GM12878 (cell line): ENCODE measurements around the gene LCN1. TPM values are rescaled to one million over a fixed set of nuclear protein-coding genes. Genes with fewer than 3 reads are reported as not detected.

Experiments used
- ATAC-seq: fragments of 200-7000 bp; cut with Tn5 transposase; 3 replicates; pipeline ENCODE4 v1.9.1; 2020; ENCODE audit warnings: mild to moderate bottlenecking, moderate library complexity
- BruUV-seq: library from RNA; stranded (reverse); fragments of 400-500 nt; replicated peaks from 2 replicates; lab custom pipeline; 2021; lab: Mats Ljungman, UMichigan
- CTCF ChIA-PET: fragments of 300-600 bp; sonication (Branson Sonifier 250); formaldehyde crosslinking; extraction: SDS; loops from one replicate; lab custom pipeline; 2021; ENCODE audit warnings: inconsistent platforms; lab: Yijun Ruan, JAX
- POLR2A ChIA-PET: fragments of 350-600 bp; formaldehyde crosslinking; extraction: SDS; loops from one replicate; lab custom pipeline; 2021; ENCODE audit warnings: inconsistent platforms; lab: Charles Lee
- RAD21 ChIA-PET: fragments of 300-600 bp; sonication (Branson Sonifier 250); formaldehyde crosslinking; loops from one replicate; lab custom pipeline; 2023; ENCODE audit warnings: antibody characterized with exemption; ENCODE audit not compliant: unreplicated experiment; lab: Charles Lee
- SMC1A ChIA-PET: fragments of 300-600 bp; sonication (Branson Sonifier 250); formaldehyde crosslinking; loops from one replicate; lab custom pipeline; 2023; ENCODE audit not compliant: unreplicated experiment, uncharacterized antibody; lab: Charles Lee
- DNase-seq: peaks from one replicate; pipeline ENCODE4 v3.0.0-alpha.2; 2011; ENCODE audit warnings: low read depth, low spot score
- FAIRE-seq: peaks from 3 replicates; lab custom pipeline; 2011; peaks lifted over from hg19 to GRCh38; lab: Jason Lieb, UNC
- H2AFZ ChIP-seq: 2 replicates; pipeline ENCODE4 v1.6.0; 2011; ENCODE audit warnings: low read depth, low read length, control low read depth; ENCODE audit not compliant: control insufficient read depth
- H3K27ac ChIP-seq: 2 replicates; pipeline ENCODE4 v1.5.1; 2011; ENCODE audit warnings: control low read depth; ENCODE audit not compliant: control insufficient read depth, insufficient read depth
- H3K27me3 ChIP-seq, 2 experiments: replicated peaks in 1 of 2; 2 replicates each; pipeline versions ENCODE4 v1.6.0 to v1.6.1; 2011; ENCODE audit warnings: low read length in 1 of 2; ENCODE audit not compliant: control insufficient read depth in 2 of 2, insufficient read depth in 2 of 2
- H3K36me3 ChIP-seq, 2 experiments: 2 replicates each; pipeline ENCODE4 v1.5.1; 2011; ENCODE audit warnings: low read length in 1 of 2; ENCODE audit not compliant: control insufficient read depth in 2 of 2, insufficient read depth in 2 of 2
- H3K4me1 ChIP-seq: 2 replicates; pipeline ENCODE4 v1.6.1; 2011; ENCODE audit warnings: mild to moderate bottlenecking, low read length, moderate library complexity, mixed read lengths; ENCODE audit not compliant: control insufficient read depth, insufficient read depth
- H3K4me2 ChIP-seq: 2 replicates; pipeline ENCODE4 v1.6.0; 2011; ENCODE audit warnings: control low read depth; ENCODE audit not compliant: control insufficient read depth, insufficient read depth
- H3K4me3 ChIP-seq: fragments of 200-600 bp; sonication (generic); 2 replicates; pipeline ENCODE4 v1.5.1; 2016
- H3K79me2 ChIP-seq: 2 replicates; pipeline ENCODE4 v1.6.0; 2011; ENCODE audit warnings: low read length; ENCODE audit not compliant: control insufficient read depth, insufficient read depth
- H3K9ac ChIP-seq: 2 replicates; pipeline ENCODE4 v1.8.0; 2011; ENCODE audit warnings: low read length, control low read depth, mixed read lengths; ENCODE audit not compliant: control insufficient read depth, insufficient read depth
- H3K9me3 ChIP-seq: replicated peaks from 3 replicates; pipeline ENCODE4 v1.5.1; 2011; ENCODE audit warnings: mild to moderate bottlenecking, low read length; ENCODE audit not compliant: control insufficient read depth, insufficient read depth
- H4K20me1 ChIP-seq: 2 replicates; pipeline ENCODE4 v1.6.0; 2011; ENCODE audit not compliant: control insufficient read depth, insufficient read depth
- CEBPB ChIP-seq, 2 experiments: fragments of 150-350 bp in 1 of 2; IDR thresholded peaks; 2 replicates each; pipeline ENCODE4 v1.6.1; 2012 to 2014; ENCODE audit warnings: low read depth in 2 of 2, low read length in 2 of 2, borderline replicate concordance in 1 of 2, inconsistent platforms in 1 of 2
- ETV6 ChIP-seq, 2 experiments: fragments of 450-650 bp in 1 of 2; IDR thresholded peaks in 1 of 2; conservative IDR thresholded peaks in 1 of 2; 2 replicates each; pipeline ENCODE4 v1.6.1; 2014; ENCODE audit warnings: antibody characterized with exemption in 1 of 2, borderline replicate concordance in 1 of 2, low read depth in 1 of 2, mild to moderate bottlenecking in 1 of 2, moderate library complexity in 1 of 2
- FOXM1 ChIP-seq: IDR thresholded peaks from 2 replicates; pipeline ENCODE4 v1.6.1; 2012; ENCODE audit warnings: low read depth, mild to moderate bottlenecking, inconsistent platforms, low read length, moderate library complexity
- LARP7 ChIP-seq: fragments of 450-650 bp; IDR thresholded peaks from 2 replicates; pipeline ENCODE4 v1.6.1; 2017; ENCODE audit warnings: mild to moderate bottlenecking
- MTA2 ChIP-seq: fragments of 450-650 bp; IDR thresholded peaks from 2 replicates; pipeline ENCODE4 v1.6.1; 2016; ENCODE audit warnings: low read depth, mild to moderate bottlenecking, moderate library complexity
- NR2C1 ChIP-seq: fragments of 450-650 bp; IDR thresholded peaks from 2 replicates; pipeline ENCODE4 v1.6.1; 2017; ENCODE audit warnings: antibody characterized with exemption, mild to moderate bottlenecking, moderate library complexity
- NRF1 ChIP-seq: conservative IDR thresholded peaks from 2 replicates; pipeline ENCODE4 v1.6.1; 2011; ENCODE audit warnings: mild to moderate bottlenecking, low read depth, low read length, improper control_type of control experiment
- PML ChIP-seq: IDR thresholded peaks from 2 replicates; pipeline ENCODE4 v1.6.1; 2012; ENCODE audit warnings: low read length, inconsistent platforms
- WGBS: methylation state at CpG from one replicate; pipeline ENCODE4 v1.1.6; 2016; ENCODE audit warnings: low lambda C conversion rate; ENCODE audit not compliant: insufficient replicate concordance, insufficient coverage; ENCODE audit errors: missing lambda C conversion rate; 5-methylcytosine and 5-hydroxymethylcytosine counted together
- in situ Hi-C: fragments of 300-500 bp; cut with MboI; formaldehyde crosslinking; loops from 9 replicates; pipeline ENCODE4 v1.14.3; 2018; ENCODE audit warnings: mixed read lengths
- intact Hi-C: fragments of 100-400 bp; cut with micrococcal nuclease; formaldehyde crosslinking; loops from one replicate; pipeline ENCODE4 v1.14.2; 2022; ENCODE audit not compliant: unreplicated experiment
- polyA plus RNA-seq, 11 experiments: library from polyadenylated mRNA; depleted of rRNA in 4 of 11; unstranded in 6 of 11; stranded (reverse) in 5 of 11; fragments of >200 nt; fragmentation: Nextera tagmentation in 4 of 11; fragmentation: Illumina TruSeq in 1 of 11; extraction: Ambion mirVana in 4 of 11; extraction: Trizol in 1 of 11; gene quantifications; 1 replicate in 1 of 11; 2 replicates in 10 of 11; pipeline versions ENCODE4 v1.2.1 to v1.2.3, GENCODE V29; 2011 to 2016; ENCODE audit warnings: inconsistent platforms in 2 of 11, missing spikeins in 2 of 11, low read depth in 1 of 11
- total RNA-seq, 4 experiments: library from RNA; depleted of rRNA in 3 of 4; stranded (reverse); fragments of >200 nt in 3 of 4; fragmentation: Illumina TruSeq in 1 of 4; extraction: Trizol in 1 of 4; gene quantifications; 2 replicates each; pipeline versions ENCODE4 v1.2.1 to v1.2.3, GENCODE V29; 2013 to 2021
- TF ChIP-seq, protein P1 (sequence below): fragments of 450-650 bp; IDR thresholded peaks from 2 replicates; pipeline ENCODE4 v1.6.1; 2017; ENCODE audit warnings: low read depth, mild to moderate bottlenecking, moderate library complexity
- TF ChIP-seq, protein P2 (sequence below): IDR thresholded peaks from 2 replicates; pipeline ENCODE4 v1.6.1; 2012; ENCODE audit warnings: improper control_type of control experiment, low read depth, low read length; ENCODE audit not compliant: insufficient replicate concordance
- TF ChIP-seq, protein P3 (sequence below): fragments of 450-650 bp; IDR thresholded peaks from 2 replicates; pipeline ENCODE4 v1.6.1; 2017; ENCODE audit warnings: mild to moderate bottlenecking, low read depth, inconsistent platforms; ENCODE audit not compliant: poor library complexity, severe bottlenecking

The LCN1 gene
- total and polyA plus RNA-seq, 10 of the 15 experiments (the other 5 are each of a cell fraction or from before 2014, with no cell fraction given), result not detected

DNA sequence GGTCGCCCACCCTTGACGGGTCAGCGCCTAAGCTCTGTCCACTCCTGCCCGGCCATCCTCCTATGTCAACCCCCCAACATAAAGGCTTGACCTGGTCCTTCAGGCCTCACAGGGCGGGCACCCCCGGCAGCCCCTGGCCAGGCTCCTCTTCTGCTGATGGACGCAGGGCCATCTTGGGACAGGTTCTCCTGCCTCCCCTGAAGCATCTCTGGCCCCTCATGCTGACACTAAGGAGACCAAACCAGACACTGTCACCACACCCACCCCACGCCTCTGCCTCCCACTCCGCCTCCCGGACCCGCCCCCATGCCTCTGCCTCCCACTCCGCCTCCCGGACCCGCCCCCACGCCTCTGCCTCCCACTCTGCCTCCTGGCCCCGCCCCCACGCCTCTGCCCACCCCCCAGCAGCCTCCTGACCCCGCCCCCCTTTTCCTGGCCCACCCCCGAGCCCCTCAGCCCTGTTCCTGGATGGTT is 31.5 kb downstream of the LCN1 start:
- Histone ChIP-seq H3K27me3 (no peaks in the 10 kb centered on the region), H3K36me3 (no peaks in the 10 kb centered on the region), H3K79me2 (no peaks in the 10 kb centered on the region), H3K9ac (no peak overlapping the region), H4K20me1 (no peaks in the 10 kb centered on the region), H3K27ac (no peak overlapping the region), H3K4me3 (no peak overlapping the region), H3K9me3 (no peaks in the 10 kb centered on the region), H3K4me1 (no peaks in the 10 kb centered on the region), H2AFZ (no peak overlapping the region), H3K4me2 (no peak overlapping the region)
- ATAC-seq, result no peak
- no TSS peak for BruUV-seq
- SMC1A ChIA-PET, result no interaction called here
- CTCF ChIA-PET, result no interaction called here
- in situ Hi-C loops, result no loop called here
- RAD21 ChIA-PET, result no interaction called here
- no peak for FAIRE-seq
- DNase-seq, result no peak
- intact Hi-C loops, result no loop called here
- POLR2A ChIA-PET, result no interaction called here
- WGBS, result 33% methylated on average over 12 of the region's 19 CpGs
- TF ChIP-seq, protein P1, sequence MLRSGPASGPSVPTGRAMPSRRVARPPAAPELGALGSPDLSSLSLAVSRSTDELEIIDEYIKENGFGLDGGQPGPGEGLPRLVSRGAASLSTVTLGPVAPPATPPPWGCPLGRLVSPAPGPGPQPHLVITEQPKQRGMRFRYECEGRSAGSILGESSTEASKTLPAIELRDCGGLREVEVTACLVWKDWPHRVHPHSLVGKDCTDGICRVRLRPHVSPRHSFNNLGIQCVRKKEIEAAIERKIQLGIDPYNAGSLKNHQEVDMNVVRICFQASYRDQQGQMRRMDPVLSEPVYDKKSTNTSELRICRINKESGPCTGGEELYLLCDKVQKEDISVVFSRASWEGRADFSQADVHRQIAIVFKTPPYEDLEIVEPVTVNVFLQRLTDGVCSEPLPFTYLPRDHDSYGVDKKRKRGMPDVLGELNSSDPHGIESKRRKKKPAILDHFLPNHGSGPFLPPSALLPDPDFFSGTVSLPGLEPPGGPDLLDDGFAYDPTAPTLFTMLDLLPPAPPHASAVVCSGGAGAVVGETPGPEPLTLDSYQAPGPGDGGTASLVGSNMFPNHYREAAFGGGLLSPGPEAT, result no peak
- no peak for TF ChIP-seq PML
- no peak for TF ChIP-seq FOXM1
- TF ChIP-seq NR2C1, result no peak
- TF ChIP-seq MTA2, result no peak
- TF ChIP-seq LARP7, result no peak
- TF ChIP-seq, protein P2, sequence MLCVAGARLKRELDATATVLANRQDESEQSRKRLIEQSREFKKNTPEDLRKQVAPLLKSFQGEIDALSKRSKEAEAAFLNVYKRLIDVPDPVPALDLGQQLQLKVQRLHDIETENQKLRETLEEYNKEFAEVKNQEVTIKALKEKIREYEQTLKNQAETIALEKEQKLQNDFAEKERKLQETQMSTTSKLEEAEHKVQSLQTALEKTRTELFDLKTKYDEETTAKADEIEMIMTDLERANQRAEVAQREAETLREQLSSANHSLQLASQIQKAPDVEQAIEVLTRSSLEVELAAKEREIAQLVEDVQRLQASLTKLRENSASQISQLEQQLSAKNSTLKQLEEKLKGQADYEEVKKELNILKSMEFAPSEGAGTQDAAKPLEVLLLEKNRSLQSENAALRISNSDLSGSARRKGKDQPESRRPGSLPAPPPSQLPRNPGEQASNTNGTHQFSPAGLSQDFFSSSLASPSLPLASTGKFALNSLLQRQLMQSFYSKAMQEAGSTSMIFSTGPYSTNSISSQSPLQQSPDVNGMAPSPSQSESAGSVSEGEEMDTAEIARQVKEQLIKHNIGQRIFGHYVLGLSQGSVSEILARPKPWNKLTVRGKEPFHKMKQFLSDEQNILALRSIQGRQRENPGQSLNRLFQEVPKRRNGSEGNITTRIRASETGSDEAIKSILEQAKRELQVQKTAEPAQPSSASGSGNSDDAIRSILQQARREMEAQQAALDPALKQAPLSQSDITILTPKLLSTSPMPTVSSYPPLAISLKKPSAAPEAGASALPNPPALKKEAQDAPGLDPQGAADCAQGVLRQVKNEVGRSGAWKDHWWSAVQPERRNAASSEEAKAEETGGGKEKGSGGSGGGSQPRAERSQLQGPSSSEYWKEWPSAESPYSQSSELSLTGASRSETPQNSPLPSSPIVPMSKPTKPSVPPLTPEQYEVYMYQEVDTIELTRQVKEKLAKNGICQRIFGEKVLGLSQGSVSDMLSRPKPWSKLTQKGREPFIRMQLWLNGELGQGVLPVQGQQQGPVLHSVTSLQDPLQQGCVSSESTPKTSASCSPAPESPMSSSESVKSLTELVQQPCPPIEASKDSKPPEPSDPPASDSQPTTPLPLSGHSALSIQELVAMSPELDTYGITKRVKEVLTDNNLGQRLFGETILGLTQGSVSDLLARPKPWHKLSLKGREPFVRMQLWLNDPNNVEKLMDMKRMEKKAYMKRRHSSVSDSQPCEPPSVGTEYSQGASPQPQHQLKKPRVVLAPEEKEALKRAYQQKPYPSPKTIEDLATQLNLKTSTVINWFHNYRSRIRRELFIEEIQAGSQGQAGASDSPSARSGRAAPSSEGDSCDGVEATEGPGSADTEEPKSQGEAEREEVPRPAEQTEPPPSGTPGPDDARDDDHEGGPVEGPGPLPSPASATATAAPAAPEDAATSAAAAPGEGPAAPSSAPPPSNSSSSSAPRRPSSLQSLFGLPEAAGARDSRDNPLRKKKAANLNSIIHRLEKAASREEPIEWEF, result no peak
- TF ChIP-seq, protein P3, sequence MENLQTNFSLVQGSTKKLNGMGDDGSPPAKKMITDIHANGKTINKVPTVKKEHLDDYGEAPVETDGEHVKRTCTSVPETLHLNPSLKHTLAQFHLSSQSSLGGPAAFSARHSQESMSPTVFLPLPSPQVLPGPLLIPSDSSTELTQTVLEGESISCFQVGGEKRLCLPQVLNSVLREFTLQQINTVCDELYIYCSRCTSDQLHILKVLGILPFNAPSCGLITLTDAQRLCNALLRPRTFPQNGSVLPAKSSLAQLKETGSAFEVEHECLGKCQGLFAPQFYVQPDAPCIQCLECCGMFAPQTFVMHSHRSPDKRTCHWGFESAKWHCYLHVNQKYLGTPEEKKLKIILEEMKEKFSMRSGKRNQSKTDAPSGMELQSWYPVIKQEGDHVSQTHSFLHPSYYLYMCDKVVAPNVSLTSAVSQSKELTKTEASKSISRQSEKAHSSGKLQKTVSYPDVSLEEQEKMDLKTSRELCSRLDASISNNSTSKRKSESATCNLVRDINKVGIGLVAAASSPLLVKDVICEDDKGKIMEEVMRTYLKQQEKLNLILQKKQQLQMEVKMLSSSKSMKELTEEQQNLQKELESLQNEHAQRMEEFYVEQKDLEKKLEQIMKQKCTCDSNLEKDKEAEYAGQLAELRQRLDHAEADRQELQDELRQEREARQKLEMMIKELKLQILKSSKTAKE, result no peak
- no peak for TF ChIP-seq ETV6 (conservative IDR thresholded peaks at IDR 0.05 in 1 of 2, IDR thresholded peaks at IDR 0.05 in 1 of 2; ENCODE audit: borderline replicate concordance in 1 of 2, low read depth in 1 of 2)
- no peak for TF ChIP-seq CEBPB (IDR thresholded peaks at IDR 0.05; ENCODE audit: borderline replicate concordance in 1 of 2, low read depth in 2 of 2, low read length in 2 of 2)
- no peak for TF ChIP-seq NRF1
